Activated CD8-positive, alpha-beta T cell treated with anti-CD3 and anti-CD28 coated beads, Interleukin-2, amount 10 ng/mL, durations not matched to agents 7 days and 5 days (primary cell): ENCODE measurements around the gene IFT74. TPM values are rescaled to one million over a fixed set of nuclear protein-coding genes. Genes with fewer than 3 reads are reported as not detected.

ENCODE experiments used
- ATAC-seq: fragments of 150-1000 bp; cut with Tn5 transposase; one replicate; pipeline ENCODE4 v1.10.0; 2021; ENCODE audit warnings: moderate library complexity
- CTCF ChIA-PET: fragments of 350-600 bp; sonication (Branson Sonifier 250); formaldehyde crosslinking; loops from one replicate; lab custom pipeline; 2021; ENCODE audit warnings: antibody characterized with exemption; lab: Charles Lee
- POLR2A ChIA-PET: fragments of 350-600 bp; sonication (Branson Sonifier 250); formaldehyde crosslinking; loops from one replicate; lab custom pipeline; 2021; ENCODE audit warnings: antibody characterized with exemption; lab: Charles Lee
- DNase-seq: peaks from one replicate; pipeline ENCODE4 v3.0.0-alpha.2; 2020
- H3K27ac Mint-ChIP-seq: one replicate; pipeline ENCODE4 v1.8.0; 2021; ENCODE audit warnings: mild to moderate bottlenecking, mixed read lengths
- H3K27me3 Mint-ChIP-seq: one replicate; pipeline ENCODE4 v1.8.0; 2021; ENCODE audit warnings: low read depth, mixed read lengths
- H3K36me3 Mint-ChIP-seq: one replicate; pipeline ENCODE4 v1.8.0; 2021; ENCODE audit warnings: low read depth, mixed read lengths
- H3K4me1 Mint-ChIP-seq: one replicate; pipeline ENCODE4 v1.8.0; 2021; ENCODE audit warnings: low read depth, mixed read lengths
- H3K4me3 Mint-ChIP-seq: one replicate; pipeline ENCODE4 v1.8.0; 2021; ENCODE audit warnings: mild to moderate bottlenecking, mixed read lengths
- H3K9me3 Mint-ChIP-seq: one replicate; pipeline ENCODE4 v1.8.0; 2022; ENCODE audit warnings: mixed read lengths; ENCODE audit not compliant: insufficient read depth
- total RNA-seq, 2 experiments: library from RNA; stranded (reverse); gene quantifications; one replicate each; pipeline ENCODE4 v1.2.3, GENCODE V29; 2021

The IFT74 gene
- total RNA-seq, 2 experiments from 2014 or later: 5.7 to 6.5 TPM

- no peak overlapping the region for H3K27ac Mint-ChIP-seq
- H3K4me3 Mint-ChIP-seq: no peak overlapping the region
- DNase-seq (no peak), ATAC-seq (no peak)
- POLR2A ChIA-PET: no interaction called here
- CTCF ChIA-PET: no interaction called here
- H3K27me3 Mint-ChIP-seq: peaks cover 6% of the 10 kb centered on the region
- H3K36me3 Mint-ChIP-seq: no peaks in the 10 kb centered on the region
- no peaks in the 10 kb centered on the region for H3K4me1 Mint-ChIP-seq
- no peaks in the 10 kb centered on the region for H3K9me3 Mint-ChIP-seq
These were observed 154.0 kb downstream of the IFT74 start for GRCh38 chr9:27110181-27110580.

- ATAC-seq: no peak
- Mint-ChIP-seq H3K27me3 (peaks cover 6% of the 10 kb centered on the region), H3K4me3 (no peak overlapping the region), H3K27ac (no peak overlapping the region), H3K9me3 (no peaks in the 10 kb centered on the region), H3K36me3 (no peaks in the 10 kb centered on the region), H3K4me1 (no peaks in the 10 kb centered on the region)
- POLR2A ChIA-PET: no interaction called here
- CTCF ChIA-PET: no interaction called here
- DNase-seq: no peak
These were observed 156.0 kb downstream of the IFT74 start for GRCh38 chr9:27112235-27112634.

Other genes with a start within 250 kb of the IFT74 start
- 10 to 100 TPM; 20.8 to 20.9 TPM for gene CAAP1, start 63.6 kb upstream of the IFT74 start, total RNA-seq
- 10 to 100 TPM; 30.5 to 35.2 TPM for gene PLAA, start 9.2 kb upstream of the IFT74 start, total RNA-seq
- not detected for gene LRRC19, start 49.3 kb downstream of the IFT74 start, total RNA-seq
- not detected for gene TEK, start 152.8 kb downstream of the IFT74 start, total RNA-seq